OCI-LY3 (cell line): ENCODE results near the gene PLXNB1.

Source experiments
- CTCF ChIP-seq: fragments of 200-600, 300-600 bp; sonication (generic); IDR thresholded peaks from 2 replicates; pipeline ENCODE4 v1.5.1; 2014; ENCODE audit warnings: antibody characterized with exemption, low read length, low read depth
- EZH2phosphoT487 ChIP-seq: fragments of 200-600 bp; shearing (Covaris generic); IDR thresholded peaks from 2 replicates; pipeline ENCODE4 v1.6.1; 2018; ENCODE audit warnings: antibody characterized with exemption, mixed run types, low read depth

- no peak for TF ChIP-seq CTCF
- TF ChIP-seq EZH2phosphoT487: no peak
These were observed 34.2 kb downstream of the PLXNB1 start for GRCh38 chr3:48395714-48396113.
